Kidney capillary endothelial cell (primary cell): ENCODE data around the gene NEURL3.

ENCODE experiments used
- DNase-seq: peaks from one replicate; pipeline ENCODE4 v3.0.0-alpha.2; 2018; ENCODE audit warnings: low spot score

Gene NEURL3

GRCh38 chr2:96539215-96539920 lies 34.2 kb upstream of the NEURL3 start:
- no peak for DNase-seq

- peak; percentile 81 for DNase-seq
Measured at GRCh38 chr2:96538487-96539214, 33.5 kb upstream of the NEURL3 start.

- DNase-seq = no peak
Measured at GRCh38 chr2:96537734-96538486, 32.8 kb upstream of the NEURL3 start.

- DNase-seq = no peak
Measured at GRCh38 chr2:96537066-96537733, 32.0 kb upstream of the NEURL3 start.

GRCh38 chr2:96536445-96537065 lies 31.4 kb upstream of the NEURL3 start, which contains the start of gene ARID5A:
ARID5A (plus strand) TSS chr2:96536752; CDS start chr2:96536827, 75 bp downstream.
- DNase-seq = peak; percentile 83

GRCh38 chr2:96535331-96535730 lies 30.2 kb upstream of the NEURL3 start:
- no peak for DNase-seq

GRCh38 chr2:96534701-96535181 lies 29.6 kb upstream of the NEURL3 start:
- no peak for DNase-seq

GRCh38 chr2:96534141-96534540 lies 29.0 kb upstream of the NEURL3 start:
- no peak for DNase-seq

- DNase-seq = no peak
Measured at GRCh38 chr2:96533292-96534073, 28.3 kb upstream of the NEURL3 start.

- no peak for DNase-seq
Measured at GRCh38 chr2:96532641-96533291, 27.6 kb upstream of the NEURL3 start.

GRCh38 chr2:96531872-96532505 lies 26.8 kb upstream of the NEURL3 start:
- DNase-seq = peak; percentile 99

- no peak for DNase-seq
Measured at GRCh38 chr2:96531366-96531765, 26.2 kb upstream of the NEURL3 start.

- DNase-seq = no peak
Measured at GRCh38 chr2:96530474-96531357, 25.6 kb upstream of the NEURL3 start.

- DNase-seq = no peak
Measured at GRCh38 chr2:96530144-96530430, 24.9 kb upstream of the NEURL3 start.

GRCh38 chr2:96529376-96530143 lies 24.4 kb upstream of the NEURL3 start:
- DNase-seq = no peak

- DNase-seq = no peak
Measured at GRCh38 chr2:96528700-96529375, 23.7 kb upstream of the NEURL3 start.

- no peak for DNase-seq
Measured at GRCh38 chr2:96528006-96528699, 23.0 kb upstream of the NEURL3 start.
